ENCODE data around the gene PLD4.

- TF ChIP-seq ZNF70 (CRISPR knock-in tag; IDR thresholded peaks at IDR 0.05) = no peak
- TF ChIP-seq ZFP30 (CRISPR knock-in tag; IDR thresholded peaks at IDR 0.05) = no peak
- no peak for TF ChIP-seq ISL1 (CRISPR knock-in tag; IDR thresholded peaks at IDR 0.05)
- TF ChIP-seq OSR1 (CRISPR knock-in tag; IDR thresholded peaks at IDR 0.05) = no peak
- no peak for TF ChIP-seq ZNF8 (CRISPR knock-in tag; IDR thresholded peaks at IDR 0.05)
- no peak for TF ChIP-seq ZFP3 (CRISPR knock-in tag; IDR thresholded peaks at IDR 0.05)
- TF ChIP-seq ARNTL (CRISPR knock-in tag; IDR thresholded peaks at IDR 0.05; ENCODE audit: borderline replicate concordance, low read depth) = no peak
- TF ChIP-seq PATZ1 (CRISPR knock-in tag; IDR thresholded peaks at IDR 0.05; ENCODE audit: borderline replicate concordance) = no peak
- TF ChIP-seq TCF4 (CRISPR knock-in tag; IDR thresholded peaks at IDR 0.05; ENCODE audit: borderline replicate concordance) = no peak
Measured at GRCh38 chr14:104977008-104977680, 52.5 kb downstream of the PLD4 start.
